B cell (primary cell): Measurements from ENCODE around the gene CD2. TPM values are rescaled to one million over a fixed set of nuclear protein-coding genes. Genes with fewer than 3 reads are reported as not detected.

Source experiments
- ATAC-seq: fragments of 200-7000 bp; cut with Tn5 transposase; one replicate; pipeline ENCODE4 v1.10.0; 2021; ENCODE audit warnings: low read depth, mild to moderate bottlenecking, moderate number of reproducible peaks, moderate library complexity
- CTCF ChIA-PET: fragments of 350-600 bp; sonication (Branson Sonifier 250); formaldehyde crosslinking; loops from one replicate; lab custom pipeline; 2021; ENCODE audit warnings: antibody characterized with exemption, inconsistent platforms; lab: Charles Lee
- POLR2A ChIA-PET: fragments of 350-600 bp; sonication (Branson Sonifier 250); formaldehyde crosslinking; loops from one replicate; lab custom pipeline; 2021; ENCODE audit warnings: antibody characterized with exemption; lab: Charles Lee
- DNase-seq: peaks from one replicate; pipeline ENCODE4 v3.0.0; 2013
- H2AFZ ChIP-seq: 2 replicates; pipeline ENCODE4 v1.6.1; 2012; ENCODE audit warnings: mild to moderate bottlenecking, low read depth, low read length; ENCODE audit not compliant: insufficient read depth, poor library complexity, severe bottlenecking
- H3K27ac ChIP-seq, 2 donors: 1 replicate in 1 of 2; 2 replicates in 1 of 2; pipeline ENCODE4 v1.5.1; 2012 to 2013; ENCODE audit warnings: low read length in 2 of 2, mild to moderate bottlenecking in 2 of 2, moderate library complexity in 1 of 2
- H3K27me3 ChIP-seq, 4 experiments: fragments of 200-600 bp in 1 of 4; sonication (generic) in 1 of 4; replicated peaks in 1 of 4; 1 replicate in 2 of 4; 2 replicates in 2 of 4; pipeline versions ENCODE4 v1.6.1 to v1.7.0; 2013 to 2016; ENCODE audit warnings: low read length in 3 of 4, mild to moderate bottlenecking in 2 of 4, mixed read lengths in 1 of 4, moderate library complexity in 1 of 4; ENCODE audit not compliant: insufficient read depth in 4 of 4, control insufficient read depth in 3 of 4; ENCODE audit errors: control extremely low read depth in 1 of 4
- H3K36me3 ChIP-seq, 2 experiments: replicated peaks in 1 of 2; 1 replicate in 1 of 2; 2 replicates in 1 of 2; pipeline versions ENCODE4 v1.6.1 to v1.7.1; 2013; ENCODE audit warnings: low read length in 1 of 2; ENCODE audit not compliant: insufficient read depth in 2 of 2, control insufficient read depth in 1 of 2; ENCODE audit errors: control extremely low read depth in 1 of 2, extremely low read depth in 1 of 2
- H3K4me1 ChIP-seq, 2 donors: fragments of 200-600 bp in 1 of 2; sonication (generic) in 1 of 2; 1 replicate in 1 of 2; 2 replicates in 1 of 2; pipeline versions ENCODE4 v1.5.1 to v1.6.1; 2013 to 2017; ENCODE audit warnings: low read length in 2 of 2; ENCODE audit not compliant: control insufficient read depth in 2 of 2, insufficient read depth in 2 of 2
- H3K4me2 ChIP-seq: replicated peaks from 2 replicates; pipeline ENCODE3; 2012; ENCODE audit warnings: mild to moderate bottlenecking, low read depth, low read length; ENCODE audit not compliant: poor library complexity, severe bottlenecking
- H3K4me3 ChIP-seq, 5 experiments: fragments of 200-600 bp in 1 of 5; sonication (generic) in 1 of 5; 1 replicate in 3 of 5; 2 replicates in 2 of 5; pipeline versions ENCODE4 v1.5.1 to v1.7.0; 2011 to 2016; ENCODE audit warnings: low read length in 4 of 5, mild to moderate bottlenecking in 4 of 5, low read depth in 2 of 5, control low read depth in 1 of 5, moderate library complexity in 1 of 5; ENCODE audit not compliant: insufficient read depth in 1 of 5; ENCODE audit errors: control extremely low read depth in 1 of 5, extremely low read depth in 1 of 5
- H3K79me2 ChIP-seq: fragments of 200-600 bp; sonication (generic); one replicate; pipeline ENCODE4 v1.6.0; 2016; ENCODE audit warnings: low read length; ENCODE audit not compliant: control insufficient read depth, insufficient read depth
- H3K9ac ChIP-seq: fragments of 200-600 bp; sonication (generic); 2 replicates; pipeline ENCODE4 v1.6.1; 2017; ENCODE audit warnings: mild to moderate bottlenecking, low read length, moderate library complexity
- H3K9me3 ChIP-seq, 3 donors: one replicate each; pipeline versions ENCODE4 v1.6.1 to v1.7.1; 2013; ENCODE audit warnings: low read length in 2 of 3; ENCODE audit not compliant: control insufficient read depth in 2 of 3, insufficient read depth in 1 of 3; ENCODE audit errors: control extremely low read depth in 1 of 3
- H4K20me1 ChIP-seq: 2 replicates; pipeline ENCODE4 v1.6.0; 2012; ENCODE audit warnings: mild to moderate bottlenecking, low read length; ENCODE audit not compliant: insufficient read depth, control insufficient read depth, poor library complexity, severe bottlenecking
- H3K27ac Mint-ChIP-seq: one replicate; pipeline ENCODE4 v1.8.0; 2021; ENCODE audit warnings: mixed read lengths
- H3K27me3 Mint-ChIP-seq: one replicate; pipeline ENCODE4 v1.8.0; 2021; ENCODE audit warnings: mixed read lengths
- H3K4me1 Mint-ChIP-seq: one replicate; pipeline ENCODE4 v1.8.0; 2021; ENCODE audit warnings: mixed read lengths
- H3K4me3 Mint-ChIP-seq: one replicate; pipeline ENCODE4 v1.8.0; 2021; ENCODE audit warnings: mixed read lengths
- H3K9me3 Mint-ChIP-seq: one replicate; pipeline ENCODE4 v1.8.0; 2022; ENCODE audit warnings: mixed read lengths; ENCODE audit not compliant: insufficient read depth
- CTCF ChIP-seq: fragments of 200-600 bp; IDR thresholded peaks from one replicate; pipeline ENCODE4 v1.8.0; 2022; ENCODE audit warnings: antibody characterized with exemption, mild to moderate bottlenecking
- EZH2 ChIP-seq: IDR thresholded peaks from 2 replicates; pipeline ENCODE4 v1.6.1; 2012; ENCODE audit warnings: borderline replicate concordance, low read depth, mild to moderate bottlenecking, moderate library complexity, low read length; ENCODE audit not compliant: insufficient read depth, poor library complexity, severe bottlenecking
- WGBS: methylation state at CpG from one replicate; pipeline ENCODE4 v1.1.5; 2013; ENCODE audit warnings: missing lambda C conversion rate; ENCODE audit not compliant: insufficient coverage; 5-methylcytosine and 5-hydroxymethylcytosine counted together
- intact Hi-C: fragments of 100-400 bp; cut with micrococcal nuclease; formaldehyde crosslinking; loops from one replicate; pipeline ENCODE4 v1.10.0; 2022
- polyA plus RNA-seq: library from polyadenylated mRNA; depleted of rRNA; stranded (reverse); fragments of >200 nt; gene quantifications from 2 replicates; pipeline ENCODE4 v1.2.3, GENCODE V29; 2012
- total RNA-seq, 2 donors: library from RNA; stranded (reverse); fragments of 120-200 nt in 1 of 2; gene quantifications; 1 replicate in 1 of 2; 2 replicates in 1 of 2; pipeline versions ENCODE4 v1.2.3 to v1.2.4, GENCODE V29; 2013 to 2022

CD2 gene
- total and polyA plus RNA-seq, 2 donors (not counting 1 experiment from before 2014, with no cell fraction given), result 0.52 to 0.74 TPM

GRCh38 chr1:116753312-116753711 lies 918 bp upstream of the CD2 start:
- no peak overlapping the region for H3K9ac ChIP-seq
- ChIA-PET POLR2A (no interaction called here), CTCF (interaction anchor here (1.6 kb wide), 1 partner anchor 28 kb away, joined by 3 read pairs; no protein-coding TSS in a partner anchor)
- H3K4me1 ChIP-seq, result peaks cover 2 to 4% of the 10 kb centered on the region in 2 donors
- no peak overlapping the region for H2AFZ ChIP-seq
- no peak overlapping the region for H3K27ac Mint-ChIP-seq
- WGBS, result no CpG with 5 or more reads among the region's 3 CpGs
- peaks cover 0 to 10% (median 9%) of the 10 kb centered on the region in 3 donors for H3K9me3 ChIP-seq
- H4K20me1 ChIP-seq, result no peaks in the 10 kb centered on the region
- TF ChIP-seq CTCF, result no peak
- TF ChIP-seq EZH2, result no peak
- H3K4me3 ChIP-seq, result no peak overlapping the region
- H3K79me2 ChIP-seq, result no peaks in the 10 kb centered on the region
- peaks cover 5% of the 10 kb centered on the region for H3K4me1 Mint-ChIP-seq
- no peaks in the 10 kb centered on the region for H3K27me3 Mint-ChIP-seq
- H3K27me3 ChIP-seq, result no peaks in the 10 kb centered on the region
- peaks cover 5% of the 10 kb centered on the region for H3K9me3 Mint-ChIP-seq
- DNase-seq, result no peak
- H3K36me3 ChIP-seq, result no peaks in the 10 kb centered on the region
- no peak for ATAC-seq
- intact Hi-C loops, result no loop called here
- H3K4me2 ChIP-seq, result no peak overlapping the region
- no peak overlapping the region for H3K4me3 Mint-ChIP-seq
- no peak overlapping the region for H3K27ac ChIP-seq

- ChIA-PET POLR2A (no interaction called here), CTCF (interaction anchor here (1.0 kb wide), 1 partner anchor 27 kb away, joined by 3 read pairs; no protein-coding TSS in a partner anchor)
- Mint-ChIP-seq H3K4me1 (peaks cover 5% of the 10 kb centered on the region), H3K9me3 (no peaks in the 10 kb centered on the region), H3K4me3 (no peak overlapping the region), H3K27me3 (no peaks in the 10 kb centered on the region), H3K27ac (no peak overlapping the region)
- no peaks in the 10 kb centered on the region for H3K79me2 ChIP-seq
- 90% methylated on average over 7 of the region's 8 CpGs for WGBS
- TF ChIP-seq EZH2 (no peak), CTCF (no peak)
- no peak overlapping the region for H3K4me2 ChIP-seq
- ATAC-seq (no peak), DNase-seq (no peak)
- H3K36me3 ChIP-seq, result no peaks in the 10 kb centered on the region
- no peak overlapping the region for H3K27ac ChIP-seq
- no peaks in the 10 kb centered on the region for H4K20me1 ChIP-seq
- H3K27me3 ChIP-seq, result no peaks in the 10 kb centered on the region
- H3K4me3 ChIP-seq, result no peak overlapping the region
- no peak overlapping the region for H3K9ac ChIP-seq
- intact Hi-C loops, result no loop called here
- H3K9me3 ChIP-seq, result no peaks in the 10 kb centered on the region
- no peak overlapping the region for H2AFZ ChIP-seq
- H3K4me1 ChIP-seq, result peaks cover 2 to 4% of the 10 kb centered on the region in 2 donors
Measured at GRCh38 chr1:116755066-116755465, 836 bp downstream of the CD2 start.
